Lower lobe of right lung (tissue), 2 donors: Measurements from ENCODE around the gene CCT2. TPM values are rescaled to one million over a fixed set of nuclear protein-coding genes. Genes with fewer than 3 reads are reported as not detected.

Source experiments
- ATAC-seq, 2 donors: fragments of 200-7000 bp; cut with Tn5 transposase; one replicate each; pipeline ENCODE4 v1.9.1; 2020 to 2022; ENCODE audit warnings: mild to moderate bottlenecking in 2 of 2, moderate library complexity in 2 of 2
- DNase-seq: peaks from one replicate; pipeline ENCODE4 v3.0.0-alpha.2; 2020
- H3K27ac ChIP-seq: fragments of 200-600 bp; one replicate; pipeline ENCODE4 v1.8.0; 2022
- H3K27me3 ChIP-seq: fragments of 200-600 bp; one replicate; pipeline ENCODE4 v1.8.0; 2022; ENCODE audit warnings: low read depth
- H3K36me3 ChIP-seq: fragments of 200-600 bp; one replicate; pipeline ENCODE4 v1.8.0; 2022; ENCODE audit warnings: mild to moderate bottlenecking
- H3K4me1 ChIP-seq: fragments of 200-600 bp; one replicate; pipeline ENCODE4 v1.8.0; 2022
- H3K4me3 ChIP-seq: fragments of 200-600 bp; one replicate; pipeline ENCODE4 v1.8.0; 2022; ENCODE audit warnings: mild to moderate bottlenecking
- H3K9me3 ChIP-seq: fragments of 200-600 bp; one replicate; pipeline ENCODE4 v1.8.0; 2022
- CTCF ChIP-seq: fragments of 200-600 bp; IDR thresholded peaks from one replicate; pipeline ENCODE4 v1.8.0; 2022; ENCODE audit warnings: antibody characterized with exemption, mild to moderate bottlenecking
- intact Hi-C: fragments of 100-400 bp; cut with DNase I; formaldehyde crosslinking; loops from one replicate; pipeline ENCODE4 v1.11.0; 2022
- total RNA-seq: library from RNA; stranded (reverse); fragmentation: NEBNext Ultra II Directional; extraction: Animal tissue kit (Norgen Biotek cat#: 25700); gene quantifications from one replicate; pipeline ENCODE4 v1.2.1, GENCODE V29; 2021
- donor health status: DM: no; HTN: yes; CAD: no; lungs with severe emphysema.

Gene CCT2
- total RNA-seq, 1 donor from 2014 or later: 81.4 TPM

GRCh38 chr12:69575346-69575745 is 9.9 kb upstream of the CCT2 start:
- DNase-seq (no peak), ATAC-seq (no peak)
- Histone ChIP-seq H3K9me3 (no peaks in the 10 kb centered on the region), H3K27ac (no peak overlapping the region), H3K27me3 (no peaks in the 10 kb centered on the region), H3K4me3 (no peak overlapping the region), H3K4me1 (no peaks in the 10 kb centered on the region), H3K36me3 (peaks cover 59% of the 10 kb centered on the region)
- intact Hi-C loops: no loop called here
- TF ChIP-seq CTCF: no peak

DNA sequence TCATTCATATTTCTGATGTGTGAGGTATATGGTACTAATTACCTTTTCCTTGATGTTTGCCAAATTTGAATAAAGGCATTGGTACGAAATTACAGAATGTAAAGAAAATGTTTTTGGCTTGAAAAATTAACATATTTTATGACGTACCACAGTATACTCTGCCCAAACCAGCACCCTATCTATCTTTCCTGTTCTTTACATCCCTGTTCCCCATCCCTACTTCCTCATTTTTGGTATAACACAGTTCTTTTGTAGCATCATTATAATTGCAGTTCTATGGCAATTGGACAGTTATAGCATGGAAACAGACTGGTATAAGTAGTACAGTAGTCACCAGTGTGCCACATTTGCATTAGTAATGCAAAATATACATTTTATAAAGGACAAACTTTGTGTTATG is 7.0 kb upstream of the CCT2 start:
- intact Hi-C loops: no loop called here
- Histone ChIP-seq H3K36me3 (peaks cover 36% of the 10 kb centered on the region), H3K4me1 (no peaks in the 10 kb centered on the region), H3K27me3 (no peaks in the 10 kb centered on the region), H3K9me3 (no peaks in the 10 kb centered on the region), H3K4me3 (no peak overlapping the region), H3K27ac (no peak overlapping the region)
- DNase-seq (no peak), ATAC-seq (no peak)
- TF ChIP-seq CTCF: no peak

DNA sequence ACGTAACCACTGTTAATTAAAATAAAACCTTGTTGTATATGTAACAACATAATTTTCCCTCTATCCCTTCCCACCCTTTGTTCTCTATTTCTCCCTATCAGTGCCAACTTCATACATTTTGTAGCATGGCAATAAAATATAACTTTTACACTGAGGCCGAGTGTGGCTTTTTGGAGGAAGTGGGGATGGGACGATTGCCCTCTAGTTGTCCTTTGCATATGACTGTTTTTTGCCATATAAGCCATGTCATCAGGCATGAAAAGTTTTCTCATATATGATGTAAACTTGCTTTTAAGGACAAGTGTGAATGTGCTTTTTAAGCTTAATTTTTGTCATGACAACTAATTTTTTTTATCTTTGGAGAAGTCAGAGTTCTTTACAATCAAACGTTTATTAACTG is 6.2 kb upstream of the CCT2 start:
- H3K36me3 ChIP-seq: peaks cover 29% of the 10 kb centered on the region
- no peak overlapping the region for H3K4me3 ChIP-seq
- DNase-seq (no peak), ATAC-seq (no peak)
- no peaks in the 10 kb centered on the region for H3K27me3 ChIP-seq
- H3K9me3 ChIP-seq: no peaks in the 10 kb centered on the region
- intact Hi-C loops: no loop called here
- H3K4me1 ChIP-seq: no peaks in the 10 kb centered on the region
- no peak overlapping the region for H3K27ac ChIP-seq
- TF ChIP-seq CTCF: no peak

GRCh38 chr12:69580074-69580473 is 5.2 kb upstream of the CCT2 start:
- Histone ChIP-seq H3K4me1 (no peaks in the 10 kb centered on the region), H3K36me3 (peaks cover 18% of the 10 kb centered on the region), H3K9me3 (no peaks in the 10 kb centered on the region), H3K4me3 (no peak overlapping the region), H3K27me3 (no peaks in the 10 kb centered on the region), H3K27ac (no peak overlapping the region)
- DNase-seq: no peak
- no peak for TF ChIP-seq CTCF
- intact Hi-C loops: no loop called here
- ATAC-seq: no peak

DNA sequence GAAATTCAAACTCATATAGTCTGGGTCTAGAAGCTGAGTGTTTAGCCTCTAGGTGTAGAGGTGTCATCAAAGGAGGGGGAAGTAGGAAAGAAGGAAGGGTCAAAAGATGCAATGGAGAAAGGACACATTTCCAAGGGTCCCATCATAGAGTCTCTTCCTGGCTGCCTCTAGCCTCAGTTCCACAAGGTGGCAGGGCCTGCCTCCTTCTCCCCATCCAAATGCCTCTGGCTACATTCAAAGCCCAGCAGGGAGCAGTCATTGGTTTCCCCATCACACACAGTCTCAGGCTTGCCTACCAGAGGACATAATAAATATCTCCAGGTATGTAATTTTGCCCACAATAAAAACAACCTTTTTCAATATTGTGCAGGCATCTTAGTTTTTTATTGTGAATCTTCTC is 2.1 kb upstream of the CCT2 start:
- Histone ChIP-seq H3K9me3 (no peaks in the 10 kb centered on the region), H3K27me3 (no peaks in the 10 kb centered on the region), H3K27ac (no peak overlapping the region), H3K4me1 (peaks cover 13% of the 10 kb centered on the region), H3K36me3 (peaks cover 18% of the 10 kb centered on the region), H3K4me3 (no peak overlapping the region)
- TF ChIP-seq CTCF: no peak
- DNase-seq (no peak), ATAC-seq (no peak)
- intact Hi-C loops: no loop called here

- Histone ChIP-seq H3K36me3 (peaks cover 72% of the 10 kb centered on the region), H3K4me3 (no peak overlapping the region), H3K27me3 (no peaks in the 10 kb centered on the region), H3K4me1 (peaks cover 13% of the 10 kb centered on the region), H3K9me3 (no peaks in the 10 kb centered on the region), H3K27ac (no peak overlapping the region)
- intact Hi-C loops: no loop called here
- DNase-seq (no peak), ATAC-seq (no peak)
- TF ChIP-seq CTCF: no peak
These were observed 3.3 kb downstream of the CCT2 start for GRCh38 chr12:69588527-69588926.
